Limb (tissue), 2 donors: ENCODE results near the gene PTPRR.
"Not testable (repeated sequence)": the region's sequence is repeated elsewhere in the genome, so short reads cannot be mapped to it uniquely, and the experiment has no call there.

Experiments used
- DNase-seq, 2 donors: peaks; one replicate each; pipeline ENCODE4 v3.0.0-alpha.2; 2016; ENCODE audit errors: extremely low spot score in 2 of 2

PTPRR gene

GRCh38 chr12:70749931-70750330 lies 170.6 kb downstream of the PTPRR start:
- no peak for DNase-seq

- no peak for DNase-seq
These were observed 171.7 kb downstream of the PTPRR start for GRCh38 chr12:70748809-70749208.

DNA sequence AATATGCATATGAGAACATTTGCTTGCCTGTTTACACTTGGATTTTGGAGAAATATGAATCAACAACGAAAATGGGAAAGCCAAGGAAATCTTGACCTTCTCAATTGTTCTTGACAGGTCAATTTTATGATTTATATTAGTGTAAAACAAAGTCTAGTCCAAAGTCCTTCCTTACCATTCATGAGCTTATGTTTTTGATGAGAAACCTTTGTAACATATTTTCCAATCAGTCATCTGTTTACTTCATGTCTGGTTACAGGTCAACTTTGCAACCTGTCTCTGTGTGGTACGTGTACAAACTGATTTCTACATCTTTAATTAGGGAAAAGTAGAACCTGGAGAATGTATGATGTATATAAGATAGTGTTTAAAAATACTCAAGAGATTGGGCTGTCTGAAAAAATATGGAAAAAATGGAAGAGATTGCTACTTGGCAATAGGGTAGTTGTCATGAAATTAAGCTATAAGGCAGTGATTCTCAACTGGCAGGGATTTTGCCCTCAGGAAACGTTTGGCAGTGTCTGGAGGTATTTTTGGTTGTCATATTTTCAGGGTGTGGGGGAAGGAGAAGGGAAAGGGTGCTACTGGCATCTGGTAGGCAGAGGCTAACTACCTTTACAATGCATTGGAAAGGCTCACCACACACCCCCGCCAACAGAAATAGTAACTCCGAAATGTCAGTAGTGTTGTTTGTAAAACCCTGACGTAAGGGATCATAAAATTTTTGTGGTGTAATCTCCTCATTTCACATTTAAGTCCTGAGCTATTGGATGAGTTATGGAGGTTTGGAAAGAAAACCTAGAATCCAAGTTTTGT lies 172.9 kb downstream of the PTPRR start:
- DNase-seq, result no peak

DNA sequence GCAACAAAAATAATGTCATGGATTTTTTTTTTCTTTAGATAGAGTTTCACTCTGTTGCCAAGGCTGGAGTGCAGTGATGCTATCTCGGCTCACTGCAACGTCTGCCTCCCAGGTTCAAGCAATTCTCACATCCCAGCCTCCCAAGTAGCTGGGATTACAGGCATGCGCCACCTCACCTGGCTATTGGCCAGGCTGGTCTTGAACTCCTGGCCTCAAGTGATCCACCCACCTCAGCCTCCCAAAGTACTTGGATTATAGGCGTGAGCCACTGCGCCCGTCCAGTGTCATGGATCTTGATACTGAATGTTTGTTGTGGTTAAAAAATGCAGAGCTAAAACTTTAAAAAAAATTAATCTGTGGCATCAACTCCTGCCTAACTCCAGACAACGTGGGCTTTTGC lies 175.5 kb downstream of the PTPRR start:
- DNase-seq, result no peak

DNA sequence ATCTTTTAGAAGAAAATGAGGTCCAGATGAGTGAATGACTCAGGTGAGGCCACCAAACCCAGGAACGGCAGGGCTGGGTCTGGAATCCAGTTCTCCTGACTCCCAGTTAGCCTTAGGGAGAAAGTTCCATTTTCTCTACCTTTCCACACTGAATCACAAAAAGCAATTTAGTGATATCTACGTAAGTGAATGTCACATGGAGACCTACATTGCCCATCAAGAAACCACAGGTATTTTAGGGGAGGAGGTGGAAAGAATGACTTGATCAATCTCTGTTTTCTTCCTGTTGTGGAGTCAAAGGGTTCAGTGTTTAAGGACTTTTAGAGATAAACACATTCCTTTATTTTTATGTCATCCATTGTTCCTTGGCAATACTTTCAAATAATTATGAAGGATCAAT lies 176.4 kb downstream of the PTPRR start:
- DNase-seq, result no peak

- no peak for DNase-seq
These were observed 179.3 kb downstream of the PTPRR start for GRCh38 chr12:70741256-70741655.

- DNase-seq, result no peak
These were observed 180.8 kb downstream of the PTPRR start for GRCh38 chr12:70739756-70740155.

- DNase-seq, result no peak
These were observed 184.0 kb downstream of the PTPRR start for GRCh38 chr12:70736351-70737133.

- not testable (repeated sequence) for DNase-seq
These were observed 185.3 kb downstream of the PTPRR start for GRCh38 chr12:70735197-70735596.

- DNase-seq, result peak in 1 of 2 donors; percentile 77
These were observed 187.2 kb downstream of the PTPRR start for GRCh38 chr12:70733385-70733784.

DNA sequence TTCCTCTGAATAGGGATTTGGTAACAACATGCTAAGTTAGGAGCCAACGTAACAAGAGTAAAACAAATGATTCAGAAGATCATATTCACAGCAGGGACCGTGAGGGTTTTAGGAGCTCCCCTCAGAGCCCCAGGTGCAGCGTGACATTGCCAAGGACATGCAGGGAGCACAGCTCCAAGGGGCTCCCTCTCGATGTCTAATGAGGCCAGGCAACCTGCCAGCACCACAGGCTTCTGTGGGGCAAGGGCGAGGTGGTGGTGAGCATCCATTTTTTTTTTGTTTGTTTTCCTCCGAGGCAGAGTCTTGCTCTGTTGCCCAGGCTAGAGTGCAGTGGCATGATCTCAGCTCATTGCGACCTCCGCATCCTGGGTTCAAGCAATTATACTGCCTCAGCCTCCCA lies 188.3 kb downstream of the PTPRR start:
- DNase-seq, result no peak

GRCh38 chr12:70730675-70731180 lies 189.8 kb downstream of the PTPRR start:
- no peak for DNase-seq

- DNase-seq, result no peak
These were observed 196.1 kb downstream of the PTPRR start for GRCh38 chr12:70724444-70724843.

GRCh38 chr12:70722584-70723343 lies 197.8 kb downstream of the PTPRR start:
- no peak for DNase-seq

- no peak for DNase-seq
These were observed 198.7 kb downstream of the PTPRR start for GRCh38 chr12:70721656-70722357.

DNA sequence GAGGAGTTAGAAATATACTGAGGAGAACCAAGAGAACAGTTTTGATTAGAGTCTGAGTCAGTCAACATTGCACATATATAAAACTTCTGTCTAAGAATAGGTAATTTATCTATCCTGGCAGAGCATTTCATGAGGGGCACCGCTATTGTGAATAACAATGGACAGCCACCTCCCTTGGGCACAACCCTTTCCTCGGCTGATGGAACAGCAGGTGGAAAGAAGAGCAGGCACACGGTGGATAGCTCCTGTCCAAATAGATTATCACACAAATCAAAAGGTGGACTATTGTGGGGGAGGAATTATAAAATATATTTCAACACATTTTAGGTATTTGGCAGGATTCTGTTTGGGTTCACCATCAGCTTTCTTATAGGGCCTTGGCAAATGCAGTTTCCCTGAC lies 199.3 kb downstream of the PTPRR start:
- DNase-seq, result no peak

- peak; percentile 75 to 80 for DNase-seq
These were observed 200.7 kb downstream of the PTPRR start for GRCh38 chr12:70719672-70720420.

GRCh38 chr12:70719071-70719470 lies 201.5 kb downstream of the PTPRR start:
- no peak for DNase-seq

GRCh38 chr12:70711831-70712230 lies 208.7 kb downstream of the PTPRR start:
- DNase-seq, result no peak

DNA sequence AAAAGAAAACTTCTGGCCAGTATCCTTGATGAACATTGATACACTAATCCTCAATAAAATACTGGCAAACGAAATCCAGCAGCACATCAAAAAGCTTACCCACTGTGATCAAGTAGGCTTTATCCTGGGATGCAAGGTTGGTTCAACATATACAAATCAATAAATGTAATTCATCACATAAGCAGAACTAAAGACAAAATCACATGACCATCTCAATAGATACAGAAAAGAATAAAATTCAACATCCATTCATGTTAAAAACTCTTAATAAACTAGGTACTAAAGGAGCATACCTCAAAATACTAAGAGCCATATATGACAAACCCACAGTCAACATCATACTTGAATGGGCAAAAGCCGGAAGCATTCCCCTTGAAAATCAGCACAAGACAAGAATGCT lies 211.5 kb downstream of the PTPRR start:
- DNase-seq, result no peak
